ENCODE results near the gene CARD14. TPM values are rescaled to one million over a fixed set of nuclear protein-coding genes. Genes with fewer than 3 reads are reported as not detected.

The CARD14 gene
- total RNA-seq, 1 experiment from 2014 or later: not detected

DNA sequence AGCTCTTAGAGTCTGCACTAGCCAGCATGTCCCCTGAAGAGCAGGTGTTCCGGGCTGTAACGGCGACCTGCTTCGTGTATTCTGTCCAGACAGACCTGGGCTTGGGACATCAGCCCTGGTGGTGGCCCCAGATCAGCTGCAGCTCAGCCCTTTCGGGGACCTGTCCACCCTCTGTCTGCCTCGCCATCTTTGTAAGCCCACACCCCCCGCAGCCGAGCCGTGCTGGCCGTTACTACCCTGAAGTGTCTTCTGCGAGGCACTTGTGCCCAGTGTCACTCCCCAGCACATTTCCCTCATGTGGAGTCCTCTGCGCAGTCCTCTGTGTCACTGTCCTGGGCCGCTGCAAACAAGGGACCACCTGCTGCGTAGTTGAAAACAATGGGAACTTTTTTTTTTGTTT, 10.4 kb downstream of the CARD14 start:
- no peaks in the 10 kb centered on the region for H3K9me3 Mint-ChIP-seq (ENCODE audit: unreplicated experiment)
- ChIA-PET POLR2A (no interaction called here), CTCF (no interaction called here)
- H3K36me3 Mint-ChIP-seq (ENCODE audit: insufficient read depth, unreplicated experiment): no peaks in the 10 kb centered on the region
- no peak overlapping the region for H3K4me3 Mint-ChIP-seq (ENCODE audit: unreplicated experiment)
- intact Hi-C loops (cut with micrococcal nuclease): no loop called here
- no TSS peak for BruUV-seq (replicated peaks)
- H3K27me3 Mint-ChIP-seq (ENCODE audit: insufficient read depth, unreplicated experiment): peaks cover 17% of the 10 kb centered on the region
- peaks cover 4% of the 10 kb centered on the region for H3K4me1 Mint-ChIP-seq (ENCODE audit: insufficient read depth, unreplicated experiment)
- no peak overlapping the region for H3K27ac Mint-ChIP-seq (ENCODE audit: low read depth, unreplicated experiment)
- TF ChIP-seq, protein P1, sequence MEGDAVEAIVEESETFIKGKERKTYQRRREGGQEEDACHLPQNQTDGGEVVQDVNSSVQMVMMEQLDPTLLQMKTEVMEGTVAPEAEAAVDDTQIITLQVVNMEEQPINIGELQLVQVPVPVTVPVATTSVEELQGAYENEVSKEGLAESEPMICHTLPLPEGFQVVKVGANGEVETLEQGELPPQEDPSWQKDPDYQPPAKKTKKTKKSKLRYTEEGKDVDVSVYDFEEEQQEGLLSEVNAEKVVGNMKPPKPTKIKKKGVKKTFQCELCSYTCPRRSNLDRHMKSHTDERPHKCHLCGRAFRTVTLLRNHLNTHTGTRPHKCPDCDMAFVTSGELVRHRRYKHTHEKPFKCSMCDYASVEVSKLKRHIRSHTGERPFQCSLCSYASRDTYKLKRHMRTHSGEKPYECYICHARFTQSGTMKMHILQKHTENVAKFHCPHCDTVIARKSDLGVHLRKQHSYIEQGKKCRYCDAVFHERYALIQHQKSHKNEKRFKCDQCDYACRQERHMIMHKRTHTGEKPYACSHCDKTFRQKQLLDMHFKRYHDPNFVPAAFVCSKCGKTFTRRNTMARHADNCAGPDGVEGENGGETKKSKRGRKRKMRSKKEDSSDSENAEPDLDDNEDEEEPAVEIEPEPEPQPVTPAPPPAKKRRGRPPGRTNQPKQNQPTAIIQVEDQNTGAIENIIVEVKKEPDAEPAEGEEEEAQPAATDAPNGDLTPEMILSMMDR (IDR thresholded peaks at IDR 0.05; ENCODE audit: unreplicated experiment): no peak
- DNase-seq (ENCODE audit: unreplicated experiment): no peak

GRCh38 chr17:80181431-80181830, 11.6 kb downstream of the CARD14 start:
- no peaks in the 10 kb centered on the region for H3K36me3 Mint-ChIP-seq (ENCODE audit: insufficient read depth, unreplicated experiment)
- ChIA-PET POLR2A (no interaction called here), CTCF (interaction anchor here (0.6 to 1.5 kb wide), 2 partner anchors 15 to 404 kb away, joined by 3 to 4 read pairs; no protein-coding TSS in a partner anchor)
- intact Hi-C loops (cut with micrococcal nuclease): no loop called here
- H3K27me3 Mint-ChIP-seq (ENCODE audit: insufficient read depth, unreplicated experiment): peaks cover 17% of the 10 kb centered on the region
- TF ChIP-seq, protein P1 (IDR thresholded peaks at IDR 0.05; ENCODE audit: unreplicated experiment): no peak
- no peaks in the 10 kb centered on the region for H3K9me3 Mint-ChIP-seq (ENCODE audit: unreplicated experiment)
- H3K4me1 Mint-ChIP-seq (ENCODE audit: insufficient read depth, unreplicated experiment): no peaks in the 10 kb centered on the region
- H3K4me3 Mint-ChIP-seq (ENCODE audit: unreplicated experiment): no peak overlapping the region
- no peak overlapping the region for H3K27ac Mint-ChIP-seq (ENCODE audit: low read depth, unreplicated experiment)
- no TSS peak for BruUV-seq (replicated peaks)
- no peak for DNase-seq (ENCODE audit: unreplicated experiment)

DNA sequence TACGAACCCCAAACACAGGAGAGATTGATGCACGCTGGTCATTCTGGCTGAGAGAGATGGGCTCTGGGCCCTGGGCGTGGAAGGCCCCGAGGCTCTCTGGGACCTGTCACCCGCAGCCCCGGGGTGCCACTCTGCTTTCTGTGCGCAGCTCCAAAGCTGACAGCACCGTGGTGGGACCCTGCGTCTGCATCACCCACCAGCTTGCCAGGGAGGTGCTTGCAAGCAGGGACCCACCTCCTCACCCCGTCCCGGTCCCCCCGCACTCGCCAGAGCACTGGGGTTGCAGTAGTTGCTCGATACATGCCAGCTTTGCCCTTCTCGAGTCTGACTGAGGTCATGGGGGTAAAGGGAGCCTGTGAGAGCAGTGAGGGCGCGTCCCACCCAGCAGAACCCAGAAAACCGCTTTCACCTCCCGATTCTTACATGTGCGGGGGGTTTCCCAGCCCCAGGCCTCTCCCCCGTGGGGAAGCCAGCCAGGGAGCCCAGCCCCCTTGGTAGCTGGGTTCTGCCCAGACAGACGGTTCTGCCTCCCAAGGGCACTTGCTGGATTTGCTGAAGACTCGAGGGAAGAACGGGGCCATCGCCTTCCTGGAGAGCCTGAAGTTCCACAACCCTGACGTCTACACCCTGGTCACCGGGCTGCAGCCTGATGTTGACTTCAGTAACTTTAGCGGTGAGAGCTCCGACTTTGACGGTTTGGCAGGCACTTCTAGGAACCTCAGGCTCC, 12.5 kb downstream of the CARD14 start:
- CTCF ChIA-PET: interaction anchor here (1.5 kb wide), 1 partner anchor 14 kb away, joined by 4 read pairs; no protein-coding TSS in a partner anchor
- no peak overlapping the region for H3K27ac Mint-ChIP-seq (ENCODE audit: low read depth, unreplicated experiment)
- BruUV-seq (replicated peaks): no TSS peak
- no peak for DNase-seq (ENCODE audit: unreplicated experiment)
- intact Hi-C loops (cut with micrococcal nuclease): no loop called here
- H3K9me3 Mint-ChIP-seq (ENCODE audit: unreplicated experiment): no peaks in the 10 kb centered on the region
- POLR2A ChIA-PET: interaction anchor here (1.2 kb wide), 1 partner anchor 19 kb away, joined by 3 read pairs; no protein-coding TSS in a partner anchor
- H3K4me1 Mint-ChIP-seq (ENCODE audit: insufficient read depth, unreplicated experiment): peaks cover 6% of the 10 kb centered on the region
- no peak overlapping the region for H3K4me3 Mint-ChIP-seq (ENCODE audit: unreplicated experiment)
- H3K27me3 Mint-ChIP-seq (ENCODE audit: insufficient read depth, unreplicated experiment): peaks cover 17% of the 10 kb centered on the region
- H3K36me3 Mint-ChIP-seq (ENCODE audit: insufficient read depth, unreplicated experiment): no peaks in the 10 kb centered on the region
- TF ChIP-seq, protein P1 (IDR thresholded peaks at IDR 0.05; ENCODE audit: unreplicated experiment): no peak

- no peak overlapping the region for H3K4me3 Mint-ChIP-seq (ENCODE audit: unreplicated experiment)
- H3K9me3 Mint-ChIP-seq (ENCODE audit: unreplicated experiment): no peaks in the 10 kb centered on the region
- intact Hi-C loops (cut with micrococcal nuclease): no loop called here
- TF ChIP-seq, protein P1 (IDR thresholded peaks at IDR 0.05; ENCODE audit: unreplicated experiment): no peak
- POLR2A ChIA-PET: interaction anchor here (1.2 kb wide), 1 partner anchor 20 kb away, joined by 3 read pairs; no protein-coding TSS in a partner anchor
- H3K27ac Mint-ChIP-seq (ENCODE audit: low read depth, unreplicated experiment): no peak overlapping the region
- CTCF ChIA-PET: interaction anchor here (0.5 to 1.5 kb wide), 2 partner anchors 14 to 119 kb away, joined by 3 to 4 read pairs; no protein-coding TSS in a partner anchor
- peaks cover 17% of the 10 kb centered on the region for H3K27me3 Mint-ChIP-seq (ENCODE audit: insufficient read depth, unreplicated experiment)
- DNase-seq (ENCODE audit: unreplicated experiment): no peak
- no TSS peak for BruUV-seq (replicated peaks)
- H3K4me1 Mint-ChIP-seq (ENCODE audit: insufficient read depth, unreplicated experiment): peaks cover 8% of the 10 kb centered on the region
- H3K36me3 Mint-ChIP-seq (ENCODE audit: insufficient read depth, unreplicated experiment): no peaks in the 10 kb centered on the region
These were observed 13.0 kb downstream of the CARD14 start for GRCh38 chr17:80182845-80183223.
